Stimulated activated CD4-positive, alpha-beta T cell treated with anti-CD3 and anti-CD28 coated beads, Interleukin-12 subunit alpha, Interleukin-12 subunit beta, amount 100 ng/mL, for 48 hours (primary cell): Measurements from ENCODE around the gene UNC5C.

Experiments used
- DNase-seq, 3 donors: peaks; one replicate each; pipeline ENCODE4 v3.0.0-alpha.2; 2020; ENCODE audit warnings: low read depth in 2 of 3, low spot score in 1 of 3

The UNC5C gene

DNA sequence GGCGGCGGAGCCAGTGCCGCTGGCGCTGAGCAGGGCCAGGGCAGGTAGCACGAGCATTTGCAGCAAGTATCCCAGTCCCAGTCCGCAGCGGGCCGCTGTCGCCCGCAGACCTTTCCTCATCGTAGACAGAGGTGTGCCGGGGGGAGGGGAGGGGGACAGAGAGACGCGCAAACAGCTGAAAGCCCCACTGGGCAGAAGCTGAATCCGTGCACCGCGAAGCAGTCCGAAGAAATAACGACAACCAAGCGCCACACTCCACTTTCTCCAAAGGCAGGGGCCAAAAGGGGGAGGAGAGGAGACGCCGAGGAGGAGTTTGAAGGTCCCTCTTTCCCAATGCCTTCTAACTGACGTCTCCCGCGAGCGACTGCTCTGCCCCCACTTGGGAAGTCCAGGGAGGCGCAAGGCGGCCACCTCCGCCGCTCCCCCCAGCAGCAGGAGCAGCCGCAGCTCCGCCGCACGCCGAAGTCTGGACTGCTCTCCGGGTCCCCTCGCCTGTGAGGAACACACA lies at the start of gene UNC5C:
UNC5C (minus strand) TSS at position 236 of the 508 bp plus-strand sequence.
- no peak for DNase-seq

DNA sequence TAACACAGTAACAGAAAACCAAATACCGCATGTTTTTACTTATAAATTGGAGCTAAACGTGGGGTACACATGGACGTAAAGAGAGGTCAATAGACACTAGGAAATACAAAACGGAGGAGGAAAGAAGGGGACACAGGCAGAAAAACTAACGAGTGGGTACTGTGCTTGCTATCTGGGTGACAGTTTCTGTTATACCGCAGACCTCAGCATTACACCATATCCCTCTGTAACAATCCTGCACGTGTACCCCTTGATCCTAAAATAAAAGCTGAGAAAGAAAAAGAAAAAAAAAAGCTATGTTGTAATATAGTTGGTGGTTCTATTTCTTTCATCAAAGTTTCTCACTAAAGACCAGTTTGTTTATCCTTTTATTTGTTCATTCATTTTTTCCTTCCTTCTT lies 47.9 kb upstream of the UNC5C start:
- DNase-seq: no peak

DNA sequence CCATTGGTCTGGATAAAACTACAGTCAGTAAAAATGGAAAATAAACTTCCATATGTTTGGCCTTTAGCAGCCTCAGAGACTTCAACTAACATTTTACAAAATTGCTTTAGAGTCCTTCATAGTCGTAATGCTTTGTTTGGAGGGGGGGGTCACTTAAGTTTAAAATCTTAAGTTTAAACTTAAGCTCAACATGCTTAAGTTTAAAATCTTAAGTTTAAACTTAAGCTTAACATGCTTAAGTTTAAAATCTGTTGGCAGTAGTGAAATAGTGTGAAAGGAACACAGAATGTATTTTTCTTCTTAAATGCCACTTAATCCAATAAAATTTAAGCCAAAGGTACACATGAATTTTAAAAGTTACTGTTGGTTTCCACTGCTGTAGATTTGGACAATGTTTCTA lies 45.9 kb upstream of the UNC5C start:
- no peak for DNase-seq

DNA sequence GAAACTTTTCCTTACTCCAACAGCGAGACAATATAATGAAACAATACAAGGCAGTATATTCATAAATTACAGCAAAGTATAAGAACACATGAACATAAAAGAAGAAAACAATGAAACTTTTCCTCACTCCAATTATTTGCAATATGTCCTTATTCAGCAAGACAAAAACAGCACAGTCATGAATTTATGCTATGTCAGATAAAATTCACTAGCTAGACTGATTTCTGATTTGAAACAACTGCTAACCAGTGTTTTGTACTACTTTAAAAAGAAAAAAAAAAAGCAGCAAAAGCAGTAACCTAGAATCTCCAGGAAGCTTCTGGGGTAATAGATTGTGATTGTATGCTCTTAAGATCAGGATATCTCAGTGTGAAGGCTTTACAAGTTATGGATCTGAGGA lies 45.2 kb upstream of the UNC5C start:
- DNase-seq: no peak

DNA sequence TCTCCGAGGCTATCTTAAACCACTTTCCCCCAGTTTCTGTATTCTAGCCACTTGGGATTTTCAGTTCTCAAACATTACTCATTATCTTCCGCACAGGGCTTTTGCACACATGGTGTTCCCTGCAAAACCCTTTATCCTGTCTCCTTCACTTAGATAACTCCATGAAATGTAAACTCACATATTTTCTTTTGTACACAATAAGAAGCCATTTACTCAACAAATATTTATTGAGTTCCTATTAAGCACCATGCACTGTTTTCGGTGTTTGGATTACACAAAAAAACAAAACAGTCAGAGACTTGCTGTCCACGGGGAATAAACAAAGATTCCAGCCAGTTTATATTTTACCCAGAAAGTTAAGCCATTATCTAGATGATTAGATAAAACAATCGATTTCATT lies 42.5 kb upstream of the UNC5C start:
- no peak for DNase-seq

DNA sequence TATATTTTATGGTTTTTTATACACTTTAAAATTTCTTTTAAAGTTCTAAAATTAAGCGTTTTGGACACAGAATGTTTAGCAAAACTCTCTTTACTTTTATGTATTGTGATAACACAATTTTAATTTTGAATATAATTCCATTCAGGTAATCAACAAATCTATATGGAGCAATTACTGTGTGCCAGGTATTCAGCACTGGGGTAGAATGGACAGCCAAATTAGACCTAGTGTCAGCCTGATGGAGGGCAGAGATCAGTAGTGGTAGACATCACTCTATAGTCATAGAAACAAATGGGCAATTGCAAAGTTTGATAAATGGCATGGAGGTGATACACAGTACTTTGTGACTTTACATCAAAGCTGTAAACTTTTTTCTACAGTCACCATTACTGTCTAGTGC lies 41.8 kb upstream of the UNC5C start:
- no peak for DNase-seq

DNA sequence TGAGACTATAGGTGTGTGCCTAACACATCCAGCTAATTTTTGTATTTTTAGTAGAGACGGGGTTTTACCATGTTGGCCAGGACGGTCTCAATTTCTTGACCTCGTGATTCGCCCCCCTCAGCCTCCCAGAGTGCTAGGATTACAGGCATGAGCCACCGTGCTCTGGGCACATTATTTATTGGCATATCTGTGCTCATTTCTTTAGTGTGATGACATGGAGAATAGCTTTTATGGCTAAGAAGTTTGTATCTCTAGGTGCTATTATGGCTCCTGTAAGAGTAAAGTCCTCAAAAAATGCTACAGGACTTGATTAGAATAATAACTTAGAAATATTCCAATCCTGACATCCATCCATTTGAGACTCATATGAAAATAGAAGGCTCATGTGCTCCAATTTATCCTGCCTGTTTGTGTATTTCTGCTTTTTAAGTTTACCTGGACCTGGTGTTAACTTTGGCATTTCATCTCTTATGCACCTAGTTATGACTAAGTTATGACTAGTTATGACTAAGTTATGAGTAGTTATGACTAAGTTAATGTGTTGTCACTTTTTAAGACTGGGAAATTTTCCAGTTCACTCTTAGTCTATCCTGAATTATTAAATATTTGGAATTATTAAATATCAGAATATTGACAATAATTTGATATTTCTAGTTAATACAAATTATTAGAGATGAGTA lies 36.4 kb upstream of the UNC5C start:
- no peak for DNase-seq

DNA sequence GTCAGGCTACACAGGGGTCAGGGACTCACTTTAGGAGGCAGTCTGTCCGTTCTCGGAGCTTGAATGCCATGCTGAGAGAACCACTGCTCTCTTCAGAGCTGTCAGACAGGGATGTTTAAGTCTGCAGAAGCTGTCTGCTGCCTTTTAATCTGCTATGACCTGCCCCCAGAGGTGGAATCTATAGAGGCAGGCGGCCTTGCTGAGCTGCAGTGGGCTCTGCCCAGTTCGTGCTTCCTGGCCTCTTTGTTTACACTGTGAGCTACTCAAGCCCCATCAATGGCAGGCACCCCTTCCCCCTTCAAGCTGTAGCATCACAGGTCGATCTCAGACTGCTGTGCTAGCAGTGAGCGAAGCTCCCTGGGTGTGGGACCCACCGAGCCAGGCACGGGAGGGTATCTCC lies 31.5 kb upstream of the UNC5C start:
- no peak for DNase-seq

DNA sequence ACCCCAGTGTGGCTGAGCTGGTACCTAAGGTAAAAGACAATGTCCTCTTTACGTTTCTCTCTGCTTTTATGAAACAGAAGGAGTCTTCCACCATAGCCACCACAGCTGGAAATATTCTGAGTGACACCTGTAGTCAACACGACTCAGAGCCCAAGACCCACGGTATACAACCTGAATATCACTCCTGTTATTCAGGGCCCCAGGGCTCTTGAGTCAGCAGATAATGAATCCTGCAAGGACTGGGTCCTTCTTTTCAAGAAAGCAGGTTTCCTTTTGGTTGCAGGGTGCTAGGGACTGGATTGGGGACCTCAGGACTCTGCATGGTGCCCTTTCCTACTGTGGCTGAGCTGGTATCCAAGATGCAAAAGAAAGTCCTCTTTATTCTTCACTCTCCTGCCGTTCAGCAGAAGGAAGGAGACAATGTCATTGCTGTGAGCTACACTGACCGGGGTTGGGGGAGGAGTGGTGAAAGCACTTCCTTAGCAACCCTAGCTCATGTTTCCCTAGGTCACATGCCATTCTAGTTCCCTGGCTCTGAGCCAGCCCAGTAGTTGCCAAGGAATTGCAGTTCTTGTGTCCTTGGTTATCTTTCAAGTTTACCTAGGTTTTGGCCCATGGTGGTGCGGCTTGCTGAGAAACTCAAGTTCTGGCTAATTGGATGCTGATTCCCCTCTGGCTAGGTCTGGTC lies 23.7 kb upstream of the UNC5C start:
- DNase-seq: no peak

DNA sequence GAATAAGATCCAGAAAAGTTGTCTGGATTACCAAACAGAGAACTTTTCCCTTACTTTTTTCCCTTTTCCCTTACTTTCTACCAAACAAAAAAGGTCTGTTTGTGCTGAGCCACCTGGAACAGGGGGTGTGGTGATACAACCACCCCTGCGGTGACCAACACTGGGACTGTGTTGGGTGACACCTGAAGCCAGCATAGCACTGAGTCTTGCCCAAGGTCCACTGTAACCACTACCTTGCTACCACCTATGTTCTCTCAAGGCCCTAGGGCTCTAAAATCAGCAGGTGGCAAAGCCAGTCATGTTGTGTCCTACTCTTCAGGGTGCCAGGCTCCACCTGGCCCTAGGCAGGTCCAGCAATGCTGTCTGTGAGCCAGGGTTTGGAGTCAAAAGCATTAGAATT lies 22.8 kb upstream of the UNC5C start:
- no peak for DNase-seq

DNA sequence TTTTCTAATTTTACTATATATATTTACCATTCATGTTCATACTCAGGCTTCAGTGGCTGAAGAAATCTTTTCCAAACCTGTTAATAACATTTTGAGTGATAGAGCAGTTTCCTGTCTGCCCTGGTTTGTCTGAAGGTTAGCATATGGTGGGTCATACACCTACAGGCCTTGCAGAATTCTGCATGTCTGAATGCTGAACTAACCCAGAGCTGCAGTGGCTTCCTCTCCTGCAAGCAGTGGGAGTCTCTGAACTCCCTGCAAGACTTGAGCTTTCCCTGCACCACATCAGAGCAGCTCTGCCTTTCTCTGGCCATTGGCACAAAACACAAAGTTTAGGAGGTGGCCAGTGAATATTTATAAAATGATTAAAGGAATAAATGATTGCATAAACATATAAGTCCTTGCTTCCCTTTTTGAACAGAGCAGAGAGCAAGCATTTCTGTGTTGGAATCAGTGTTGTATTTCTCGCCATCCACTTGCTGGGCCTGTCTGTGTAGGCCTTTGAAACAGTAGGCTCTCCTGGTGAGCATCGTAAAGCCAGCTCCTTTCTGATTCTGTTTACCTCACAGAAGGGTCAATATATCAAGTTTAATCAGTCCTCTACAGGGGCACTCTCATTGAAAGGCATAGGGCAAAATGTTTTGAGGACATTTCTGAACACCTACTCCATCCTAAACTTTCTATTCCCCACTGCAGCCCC lies 15.0 kb upstream of the UNC5C start:
- no peak for DNase-seq

DNA sequence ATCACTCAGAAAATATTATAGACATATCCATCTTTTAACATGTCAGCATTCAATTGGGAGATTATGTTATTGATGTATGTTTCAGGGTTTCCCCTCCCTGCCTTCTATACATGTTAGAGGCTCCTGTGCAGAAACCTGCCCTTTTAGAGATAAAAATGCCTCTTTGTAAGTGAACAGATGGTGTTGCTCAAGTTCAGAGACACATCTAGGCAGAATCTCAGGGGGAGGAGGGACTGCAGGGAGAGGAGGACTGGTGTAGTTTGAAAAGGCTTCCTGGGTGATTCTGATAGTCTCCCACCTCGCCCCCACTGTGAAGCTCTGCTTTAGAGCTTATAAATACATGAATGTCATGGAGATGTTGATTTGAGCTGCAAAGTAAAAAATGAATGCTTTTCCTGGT lies 12.0 kb upstream of the UNC5C start:
- DNase-seq: no peak

DNA sequence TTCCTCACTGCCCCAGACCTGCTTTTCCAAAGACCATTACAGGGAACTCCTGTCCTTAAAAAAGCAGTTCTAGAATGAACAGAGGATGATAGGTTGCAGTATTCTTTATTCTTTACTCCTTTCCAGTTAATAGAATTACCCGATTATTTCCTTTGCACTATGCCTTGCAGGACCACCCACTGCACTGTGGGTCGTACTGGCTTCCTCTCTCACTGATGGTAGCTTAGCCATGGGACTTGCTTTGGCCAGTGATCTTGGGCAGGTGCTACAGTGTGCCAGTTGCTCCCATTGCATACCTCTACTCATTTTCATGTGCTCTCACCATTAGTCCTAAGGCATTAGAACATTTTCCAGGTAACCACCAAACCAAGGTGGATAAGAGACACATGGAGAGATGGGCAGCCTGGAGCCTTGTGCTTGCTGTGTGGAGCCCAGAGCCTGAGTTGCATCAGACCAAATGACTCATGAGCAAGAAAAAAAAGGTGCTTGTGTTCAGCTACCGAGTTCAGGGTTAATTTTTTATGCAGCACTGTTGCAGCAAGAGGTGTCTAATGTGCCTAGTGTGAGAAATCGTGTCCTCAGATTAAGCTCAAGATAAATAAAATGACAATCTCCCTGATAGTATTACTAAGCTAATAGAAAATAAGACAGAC lies 7.6 kb upstream of the UNC5C start:
- DNase-seq: no peak

DNA sequence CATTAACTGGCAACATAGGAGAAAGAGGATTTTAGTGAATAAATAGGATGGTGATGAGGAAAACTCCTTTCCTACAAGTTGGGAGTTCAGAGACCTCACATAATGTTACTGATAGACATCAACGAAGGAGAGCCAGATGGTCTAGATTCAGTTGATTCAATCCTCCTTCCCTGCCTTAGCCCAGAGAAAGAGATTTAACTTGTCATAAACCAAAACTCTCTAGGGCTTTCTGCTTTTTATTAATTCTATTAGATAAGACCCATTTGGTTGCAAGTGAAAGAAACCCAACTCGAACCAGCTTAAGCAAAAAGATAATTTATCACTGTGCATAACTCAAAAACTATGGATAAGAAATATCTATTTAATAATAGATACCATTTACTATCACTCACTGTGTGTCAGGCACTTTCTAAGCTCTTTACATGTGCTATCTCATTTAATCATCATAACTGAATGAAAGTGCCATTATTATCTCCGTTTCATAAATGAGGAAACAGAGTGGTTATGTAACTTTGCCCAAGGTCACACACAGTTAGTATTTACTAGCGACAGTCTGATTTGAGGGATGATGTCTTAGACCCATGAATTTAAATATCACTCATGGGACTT lies 4.3 kb upstream of the UNC5C start:
- no peak for DNase-seq

DNA sequence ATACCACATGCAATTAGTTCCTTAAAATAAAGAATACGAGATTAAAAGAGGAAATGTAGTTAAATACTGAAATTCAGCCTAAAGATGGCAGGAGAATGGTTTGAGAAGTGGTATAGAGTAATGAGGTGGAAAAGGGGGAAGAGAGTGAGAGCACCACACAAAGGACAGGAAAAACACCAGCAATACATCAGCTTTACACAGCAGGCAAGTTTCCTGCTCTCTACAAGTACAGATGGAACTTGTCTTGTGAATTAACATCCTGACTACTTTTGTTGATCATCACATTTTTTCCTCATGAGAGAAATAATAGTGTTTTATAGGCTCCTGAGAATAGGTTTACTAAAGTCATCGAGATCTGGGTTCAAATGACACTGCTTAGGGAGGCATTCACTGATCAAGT lies 2.9 kb upstream of the UNC5C start:
- no peak for DNase-seq

DNA sequence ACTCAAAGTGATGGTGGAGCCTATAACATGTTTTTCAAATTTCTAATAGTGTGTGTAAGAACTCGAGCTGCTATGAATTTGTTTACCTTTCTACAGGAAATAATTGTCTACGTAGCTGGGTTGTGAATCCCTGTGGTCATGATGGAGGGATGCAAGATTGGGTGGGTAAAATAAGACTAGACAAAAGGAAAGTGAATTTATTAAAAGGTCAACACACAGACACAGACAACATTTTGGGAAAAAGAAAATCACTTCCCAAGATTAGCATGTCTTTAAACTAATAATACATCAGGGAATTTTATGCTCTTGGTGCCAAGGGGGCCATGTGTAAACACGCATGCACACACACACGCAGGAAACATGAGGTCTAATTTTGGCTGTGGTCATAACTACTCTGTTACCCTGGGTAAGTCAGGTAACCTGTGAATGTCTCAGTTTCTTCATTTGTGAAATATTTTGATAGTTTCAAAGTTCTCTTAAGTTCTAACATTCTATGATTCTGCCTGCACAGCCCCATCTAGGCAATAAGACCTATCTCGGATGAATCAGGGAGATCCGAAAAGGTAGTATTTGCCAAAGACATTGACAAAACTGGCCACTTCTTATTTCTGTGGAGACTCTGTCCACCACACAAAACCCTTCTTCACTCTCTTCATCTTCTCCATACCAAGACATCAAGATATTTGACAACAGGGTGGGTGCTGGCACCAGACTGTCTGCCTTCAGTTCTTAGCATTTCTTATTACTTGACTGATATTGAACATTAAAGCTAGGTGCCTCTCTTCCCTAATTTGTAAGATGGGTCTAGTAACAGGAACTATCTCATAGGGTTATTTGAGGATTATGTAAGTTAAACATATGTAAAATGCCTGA lies 1.6 kb upstream of the UNC5C start:
- no peak for DNase-seq

DNA sequence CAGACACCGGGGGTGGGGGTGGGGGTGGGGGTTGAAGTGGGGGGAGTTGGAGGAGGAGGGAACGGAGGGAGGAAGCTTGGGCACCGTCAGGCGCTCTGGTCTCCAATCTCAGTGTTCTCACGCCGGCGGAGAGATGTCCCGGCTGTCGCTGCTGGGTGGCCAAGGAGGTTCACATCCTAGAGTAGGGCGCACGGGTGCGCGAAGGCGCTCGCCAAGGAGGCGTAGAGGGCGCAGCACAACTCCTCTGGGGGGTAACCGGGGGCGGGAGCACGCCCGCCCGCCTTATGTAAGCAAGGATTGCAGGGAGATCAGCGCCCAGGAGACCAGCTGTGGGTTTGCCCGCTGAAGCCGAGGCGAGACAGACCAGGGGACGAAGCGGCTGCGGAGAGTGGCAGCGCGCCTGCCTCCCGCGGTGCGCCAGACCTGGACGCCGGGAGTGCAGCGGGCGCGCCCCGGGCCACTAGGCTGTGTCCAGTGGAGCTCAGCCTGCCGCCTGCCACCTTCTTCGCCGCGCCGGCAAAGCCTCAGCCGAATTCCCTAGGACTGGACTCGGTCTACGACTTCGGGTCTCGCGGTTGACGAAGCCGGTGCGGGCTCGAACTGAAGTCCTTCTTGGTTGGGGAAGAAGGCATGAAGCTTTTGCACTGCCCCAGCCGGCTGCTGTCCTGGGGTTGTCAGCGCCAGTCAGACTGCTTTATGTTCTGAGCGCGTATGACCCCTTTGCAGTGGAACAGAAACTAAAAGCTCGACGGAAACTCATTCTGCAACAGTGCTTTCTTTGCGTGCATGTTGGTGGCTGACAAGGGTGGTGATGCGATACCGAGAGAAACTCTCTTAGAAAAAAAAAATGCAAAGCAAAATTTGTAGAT lies 707 bp upstream of the UNC5C start:
- no peak for DNase-seq

DNA sequence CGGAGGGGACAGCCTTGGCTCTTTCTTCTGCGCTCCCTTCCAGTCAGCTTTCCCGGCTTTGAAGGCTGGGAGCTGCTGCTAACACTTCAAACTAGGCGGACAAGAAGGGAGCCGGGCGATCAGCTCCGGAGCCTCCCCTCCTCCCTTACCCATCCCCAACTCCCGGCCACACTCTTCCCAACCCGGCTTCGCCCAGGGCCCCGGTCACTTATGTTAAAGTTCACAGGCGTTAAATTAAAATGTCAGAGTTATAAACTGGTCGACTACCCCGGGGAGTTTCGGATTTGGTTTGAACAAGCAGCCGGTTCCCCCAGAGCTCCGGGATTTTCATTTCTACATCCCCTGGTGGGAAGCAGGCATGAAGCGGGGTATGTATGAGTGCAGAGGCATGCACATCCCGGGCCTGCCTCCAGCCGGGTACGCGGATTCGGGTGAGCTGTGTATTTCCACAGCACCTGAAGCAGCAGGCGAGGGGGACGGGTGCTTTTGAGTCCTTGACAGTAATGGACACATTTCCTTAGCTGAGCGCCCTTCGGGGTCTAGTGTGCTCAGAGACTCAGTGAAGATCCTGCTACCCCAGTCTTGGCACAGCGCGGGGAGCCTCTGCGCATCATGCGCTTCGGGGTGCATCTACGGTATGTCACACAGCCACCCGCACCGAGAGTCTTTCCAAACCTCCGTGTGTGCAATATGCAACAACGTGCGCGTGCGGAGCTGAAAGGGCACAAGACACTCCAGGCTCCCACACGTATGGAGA lies 880 bp downstream of the UNC5C start:
- no peak for DNase-seq
